ENCODE results near the gene RPS6KB1.
"Not testable (repeated sequence)": the region's sequence is repeated elsewhere in the genome, so short reads cannot be mapped to it uniquely, and the experiment has no call there.

RPS6KB1 gene

GRCh38 chr17:59975166-59975565 lies 82.2 kb downstream of the RPS6KB1 start:
- H3K4me3 Mint-ChIP-seq; H3K27me3 Mint-ChIP-seq (ENCODE audit: low read depth); H3K36me3 Mint-ChIP-seq (ENCODE audit: low read depth); DNase-seq (ENCODE audit: low spot score); H3K4me1 Mint-ChIP-seq (ENCODE audit: low read depth); H3K27ac Mint-ChIP-seq; H3K9me3 Mint-ChIP-seq: not testable (repeated sequence)

DNA sequence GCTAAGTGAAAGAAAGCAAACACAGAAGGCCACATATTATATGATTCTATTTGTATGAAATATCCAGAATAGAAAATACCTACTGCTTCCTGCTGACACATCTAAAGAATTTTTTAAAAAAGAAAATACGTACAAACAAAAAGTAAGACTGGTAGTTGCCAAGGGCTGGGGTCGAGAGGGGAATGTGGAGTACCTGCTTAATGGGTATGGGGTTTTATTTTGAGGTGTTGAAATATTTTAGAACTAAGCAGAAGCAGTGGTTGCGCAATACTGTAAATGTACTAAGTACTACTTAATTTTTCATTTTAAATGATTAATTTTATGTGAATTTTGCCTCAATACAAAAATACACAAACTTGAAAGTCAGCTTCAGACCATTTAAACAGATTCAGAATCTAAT lies 103.7 kb downstream of the RPS6KB1 start:
- DNase-seq (ENCODE audit: low spot score); H3K36me3 Mint-ChIP-seq (ENCODE audit: low read depth); H3K9me3 Mint-ChIP-seq; H3K4me3 Mint-ChIP-seq; H3K27me3 Mint-ChIP-seq (ENCODE audit: low read depth); H3K4me1 Mint-ChIP-seq (ENCODE audit: low read depth); H3K27ac Mint-ChIP-seq: not testable (repeated sequence)
